DMS153 (cell line): ENCODE results near the gene PGLYRP4.
A peak's percentile ranks its signal among the peaks of the same experiment; 100 is the strongest.

Experiments
- DNase-seq: peaks from one replicate; lab custom pipeline; 2025; lab: John Stamatoyannopoulos, UW

Gene PGLYRP4

GRCh38 chr1:153348511-153349362, at the start of gene PGLYRP4:
Gene PGLYRP4, minus strand, starts transcription at chr1:153348841. Its CDS starts 909 bp downstream, at chr1:153347932.
- DNase-seq: no peak

- no peak for DNase-seq
Measured at GRCh38 chr1:153397924-153398651, 49.4 kb upstream of the PGLYRP4 start.

DNA sequence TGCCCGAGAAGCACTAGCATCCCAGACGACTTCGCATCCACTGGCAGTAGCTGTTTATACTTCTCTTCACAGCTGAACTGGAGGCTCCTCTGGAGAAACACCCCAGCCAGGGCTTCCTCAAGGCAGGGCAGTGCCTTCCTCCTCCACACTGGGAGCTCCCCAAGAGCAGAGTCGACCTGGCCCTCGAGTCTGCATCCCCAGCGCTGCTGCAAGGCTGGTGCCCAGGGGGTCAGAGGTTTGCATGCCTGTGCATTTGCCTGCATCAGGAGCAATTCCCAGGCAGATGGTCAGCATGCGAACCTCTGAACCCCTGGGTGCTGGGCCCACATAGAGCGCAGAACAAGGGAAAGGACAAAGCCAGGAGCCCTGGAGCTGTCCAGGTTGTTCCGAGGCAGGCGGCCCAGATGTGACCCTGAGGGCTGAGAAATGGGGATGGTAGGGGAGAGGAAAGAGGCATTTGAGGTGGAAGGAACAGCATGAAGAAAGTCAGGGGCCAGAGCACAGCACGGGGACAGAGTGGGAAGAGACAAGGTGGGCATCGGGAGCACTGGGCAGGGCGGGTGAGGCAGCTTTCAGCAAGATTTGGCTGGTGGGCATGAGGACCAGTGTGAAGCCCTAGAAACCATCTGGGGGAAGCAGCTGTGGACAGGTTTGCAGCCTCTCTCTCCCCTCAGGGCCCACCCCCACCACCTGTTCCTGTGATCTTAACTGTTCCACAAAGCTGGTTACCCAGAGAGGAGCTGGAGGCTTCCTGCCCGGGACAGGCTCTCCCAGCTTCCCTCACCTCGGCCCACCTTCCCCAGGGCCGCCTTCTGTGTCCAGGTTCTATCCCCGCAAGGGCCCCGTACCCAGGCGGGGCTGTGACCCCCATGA, 48.6 kb upstream of the PGLYRP4 start:
- DNase-seq: no peak

GRCh38 chr1:153396461-153396860, 47.8 kb upstream of the PGLYRP4 start:
- no peak for DNase-seq

DNA sequence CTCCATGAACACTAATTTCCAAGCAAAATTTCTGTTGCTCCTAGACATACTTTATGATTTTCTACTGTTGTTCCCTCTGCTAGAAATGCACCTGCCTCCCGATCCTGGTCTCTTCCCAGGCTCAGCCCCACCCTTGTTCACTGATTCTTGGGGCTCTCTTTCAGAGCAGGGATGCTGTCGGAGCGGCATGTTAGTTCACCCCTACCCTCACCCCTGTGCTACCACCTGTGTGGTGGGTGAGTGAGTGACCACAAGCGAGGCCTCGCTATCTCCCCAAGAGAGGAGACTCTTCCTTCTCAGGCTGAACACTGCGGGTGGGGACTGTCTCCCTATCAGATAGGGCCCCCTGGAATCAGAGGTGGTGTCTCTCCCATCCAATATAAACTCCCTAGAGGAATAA, 47.1 kb upstream of the PGLYRP4 start:
- DNase-seq: no peak

- DNase-seq: no peak
Measured at GRCh38 chr1:153395136-153395685, 46.6 kb upstream of the PGLYRP4 start.

- DNase-seq: no peak
Measured at GRCh38 chr1:153394391-153394790, 45.8 kb upstream of the PGLYRP4 start.

GRCh38 chr1:153393926-153394325, 45.3 kb upstream of the PGLYRP4 start:
- no peak for DNase-seq

GRCh38 chr1:153392822-153393221, 44.2 kb upstream of the PGLYRP4 start:
- no peak for DNase-seq

- DNase-seq: no peak
Measured at GRCh38 chr1:153392258-153392657, 43.6 kb upstream of the PGLYRP4 start.

DNA sequence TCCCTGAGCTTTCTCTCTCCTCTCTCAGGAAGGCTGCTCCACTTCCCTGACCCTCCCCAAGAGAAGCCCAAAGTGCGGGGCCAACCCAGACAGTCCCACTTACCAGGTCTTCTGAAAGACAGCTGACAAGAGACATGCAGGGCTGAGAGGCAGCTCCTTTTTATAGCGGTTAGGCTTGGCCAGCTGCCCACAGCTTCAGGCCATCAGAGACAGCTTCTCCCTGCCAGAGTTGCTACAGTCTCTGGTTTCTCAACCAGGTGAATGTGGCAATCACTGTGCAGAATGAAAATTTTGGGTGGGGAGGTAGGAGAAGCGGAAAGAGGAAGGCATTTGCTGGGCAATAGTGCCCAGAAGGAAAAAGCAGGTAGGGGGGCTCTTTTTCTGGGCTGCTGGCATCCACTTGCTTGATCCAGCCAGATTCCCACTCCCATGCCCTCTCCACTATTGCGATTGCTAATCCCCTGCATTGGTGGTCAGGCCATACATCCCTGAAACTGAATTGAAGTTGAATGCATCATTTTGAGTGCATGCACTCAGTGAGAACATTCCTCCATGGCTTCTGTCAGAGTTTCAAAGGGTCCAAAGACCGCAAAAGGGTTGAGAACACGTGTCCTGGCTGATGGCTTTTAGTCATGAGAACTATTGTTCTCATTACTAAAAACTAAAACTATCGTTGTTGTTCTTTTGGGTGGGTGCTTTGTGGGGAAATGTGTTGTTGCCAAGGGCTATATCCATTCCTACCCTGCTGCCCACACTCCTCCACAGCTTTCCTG, 42.5 kb upstream of the PGLYRP4 start, which contains the start of gene S100A8:
TSS of gene S100A8 (minus strand) at position 136 of the 773 bp plus-strand sequence. CDS start 538 bp downstream, outside the sequence.
- peak; percentile 24 for DNase-seq

- no peak for DNase-seq
Measured at GRCh38 chr1:153389973-153390879, 41.6 kb upstream of the PGLYRP4 start.

GRCh38 chr1:153389401-153389800, 40.8 kb upstream of the PGLYRP4 start:
- no peak for DNase-seq

DNA sequence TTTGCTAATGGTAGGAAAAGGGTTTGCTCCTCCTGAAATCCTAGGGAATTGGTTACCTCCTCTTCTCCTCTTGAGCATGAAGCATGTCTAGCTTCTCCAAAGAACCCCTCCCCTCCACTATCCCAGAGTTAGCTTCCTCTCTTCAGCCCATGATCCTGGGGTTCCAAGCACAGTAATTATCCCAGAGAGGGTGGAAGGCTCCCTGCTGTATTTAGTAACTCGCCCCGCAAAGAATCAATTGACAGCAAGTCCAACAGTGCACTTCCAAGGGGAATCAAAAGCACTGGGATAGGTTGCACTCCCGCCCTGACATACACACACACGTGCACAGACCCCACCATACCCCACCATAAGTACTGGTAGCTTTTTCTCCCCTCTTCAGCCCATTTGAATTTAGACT, 39.1 kb upstream of the PGLYRP4 start:
- DNase-seq: no peak

DNA sequence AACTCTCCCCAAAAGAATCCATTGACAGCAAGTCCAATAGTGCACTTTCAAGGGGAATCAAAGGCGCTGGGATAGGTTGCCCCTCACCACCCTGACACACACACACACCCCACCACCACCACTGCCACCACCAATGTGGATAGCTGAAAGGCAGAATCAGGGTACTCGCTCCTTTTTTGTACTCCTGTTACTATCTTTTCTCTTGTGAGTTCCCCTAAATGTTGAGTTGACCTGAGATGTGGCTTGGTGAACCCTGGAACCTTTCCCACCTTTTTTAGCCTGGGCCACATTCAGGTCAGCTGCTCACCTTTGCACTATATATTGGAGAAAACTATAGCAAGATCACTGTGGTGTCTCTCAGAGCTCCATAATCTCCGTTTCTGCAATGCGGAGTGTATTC, 38.4 kb upstream of the PGLYRP4 start:
- DNase-seq: no peak

DNA sequence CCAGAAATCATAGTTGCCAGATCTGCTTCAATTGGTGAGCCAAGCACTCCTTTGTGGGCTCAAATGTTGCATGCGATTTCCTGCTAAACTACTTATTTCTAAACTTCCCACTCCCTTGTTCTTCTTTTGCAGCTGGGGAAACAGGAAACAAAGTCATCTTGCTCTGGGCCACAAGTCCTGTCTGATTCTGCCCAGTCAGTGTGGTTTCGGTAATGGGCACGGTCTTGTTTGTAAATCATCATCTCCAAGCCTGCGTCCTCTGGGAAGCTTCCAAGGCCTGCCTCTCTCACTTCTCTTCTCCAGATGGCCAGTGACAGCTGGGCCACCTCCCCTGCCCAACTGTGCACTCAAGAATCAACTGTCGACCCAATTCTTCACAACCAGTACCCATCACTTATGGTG, 37.9 kb upstream of the PGLYRP4 start:
- DNase-seq: no peak

GRCh38 chr1:153384958-153385580, 36.4 kb upstream of the PGLYRP4 start:
- no peak for DNase-seq

GRCh38 chr1:153380711-153381110, 32.1 kb upstream of the PGLYRP4 start:
- no peak for DNase-seq

GRCh38 chr1:153379591-153379990, 30.9 kb upstream of the PGLYRP4 start:
- DNase-seq: no peak

DNA sequence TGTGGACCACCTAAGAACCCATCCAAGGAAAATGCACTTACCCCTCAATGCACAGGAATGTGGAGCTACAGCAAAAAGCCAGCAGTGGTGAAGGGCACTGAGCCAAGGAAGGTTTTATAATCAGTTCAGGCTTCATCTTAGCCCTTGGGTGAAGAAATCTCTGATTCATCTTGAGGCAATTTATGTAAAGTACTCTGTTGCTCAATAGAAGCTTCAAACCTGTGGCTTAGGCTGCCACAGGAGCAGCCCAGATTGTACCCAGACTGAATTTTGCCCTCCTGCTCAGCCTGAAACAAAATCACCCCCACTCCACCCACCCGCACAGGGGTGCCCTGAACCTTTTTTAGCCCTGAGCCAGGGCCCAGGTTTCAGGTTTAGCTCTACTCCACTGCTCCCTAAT, 26.9 kb upstream of the PGLYRP4 start, which contains the start of gene S100A12:
TSS of gene S100A12 (minus strand) at position 111 of the 400 bp plus-strand sequence. CDS start 1,029 bp downstream, outside the sequence.
- DNase-seq: no peak
